KMS-11 (cell line): ENCODE results near the gene ZFP28.

Experiments
- H2AFZ ChIP-seq: fragments of 200-600 bp; sonication (generic); 2 replicates; pipeline ENCODE4 v1.6.1; 2016; ENCODE audit warnings: antibody characterized with exemption, mixed run types, low read depth
- H3K27ac ChIP-seq: fragments of 200-600 bp; sonication (generic); 2 replicates; pipeline ENCODE4 v1.6.1; 2016; ENCODE audit warnings: mild to moderate bottlenecking, mixed run types
- H3K27me3 ChIP-seq: fragments of 200-600 bp; sonication (generic); 2 replicates; pipeline ENCODE4 v1.6.1; 2017; ENCODE audit warnings: mild to moderate bottlenecking, low read depth, mixed run types, moderate library complexity; ENCODE audit not compliant: insufficient read depth
- H3K36me3 ChIP-seq: fragments of 200-600 bp; sonication (generic); 2 replicates; pipeline ENCODE4 v1.6.1; 2017; ENCODE audit warnings: mild to moderate bottlenecking, mixed run types; ENCODE audit not compliant: insufficient read depth
- H3K4me1 ChIP-seq: fragments of 200-600 bp; sonication (generic); 2 replicates; pipeline ENCODE4 v1.6.1; 2016; ENCODE audit warnings: mild to moderate bottlenecking, low read depth, mixed run types; ENCODE audit not compliant: poor library complexity, severe bottlenecking
- H3K4me2 ChIP-seq: fragments of 200-600 bp; sonication (generic); 2 replicates; pipeline ENCODE4 v1.7.0; 2016; ENCODE audit warnings: mild to moderate bottlenecking, mixed run types
- H3K4me3 ChIP-seq: fragments of 200-600 bp; sonication (generic); IDR thresholded peaks from 2 replicates; pipeline ENCODE4 v1.6.1; 2017; ENCODE audit warnings: low read depth, low read length, mixed read lengths; ENCODE audit not compliant: insufficient read depth
- H3K79me2 ChIP-seq: fragments of 200-600 bp; sonication (generic); 2 replicates; pipeline ENCODE4 v1.6.1; 2016; ENCODE audit warnings: low read depth, mixed run types; ENCODE audit not compliant: insufficient read depth
- H3K9ac ChIP-seq: fragments of 200-600 bp; sonication (generic); 2 replicates; pipeline ENCODE4 v1.6.1; 2016; ENCODE audit warnings: mild to moderate bottlenecking, mixed run types
- H4K20me1 ChIP-seq: fragments of 200-600 bp; sonication (generic); 2 replicates; pipeline ENCODE4 v1.6.1; 2016; ENCODE audit warnings: mild to moderate bottlenecking, mixed run types; ENCODE audit not compliant: insufficient read depth
- CTCF ChIP-seq: fragments of 200-600 bp; sonication (generic); conservative IDR thresholded peaks from 2 replicates; pipeline ENCODE4 v1.6.1; 2017; ENCODE audit warnings: low read depth, mild to moderate bottlenecking, antibody characterized with exemption, low read length, moderate library complexity, mixed read lengths

ZFP28 gene

GRCh38 chr19:56596676-56597075, 57.9 kb downstream of the ZFP28 start:
- H3K4me3 ChIP-seq, result no peak overlapping the region
- H3K36me3 ChIP-seq, result no peaks in the 10 kb centered on the region; the same call in 1 of the 2 replicates
- no peak overlapping the region for H2AFZ ChIP-seq
- no peak overlapping the region for H3K27ac ChIP-seq
- H3K79me2 ChIP-seq, result peaks cover 5% of the 10 kb centered on the region; the same call in 1 of the 2 replicates
- no peaks in the 10 kb centered on the region for H3K27me3 ChIP-seq
- H3K9ac ChIP-seq, result no peak overlapping the region
- TF ChIP-seq CTCF, result no peak
- no peaks in the 10 kb centered on the region for H4K20me1 ChIP-seq
- H3K4me1 ChIP-seq, result no peaks in the 10 kb centered on the region
- H3K4me2 ChIP-seq, result no peak overlapping the region

DNA sequence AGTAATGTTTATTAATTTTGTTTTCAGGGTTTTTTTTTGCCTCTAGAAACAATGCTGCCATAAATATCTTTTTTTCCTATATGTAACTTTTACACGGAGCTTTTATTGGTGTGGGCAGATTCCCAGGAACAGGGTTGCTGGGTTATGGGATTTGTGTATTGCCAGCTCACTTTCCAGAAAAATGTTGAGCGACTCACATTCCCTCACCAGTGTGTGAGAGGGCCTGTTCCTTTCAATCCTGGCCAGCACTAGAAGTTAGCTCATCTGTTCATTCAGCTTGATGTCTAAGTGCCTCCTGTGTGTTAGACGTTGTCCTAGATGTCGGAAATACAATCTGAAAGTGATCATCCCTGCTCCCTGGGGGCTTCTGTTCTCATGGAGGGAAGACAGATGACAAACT, 58.9 kb downstream of the ZFP28 start:
- Histone ChIP-seq H3K4me2 (no peak overlapping the region), H3K9ac (no peak overlapping the region), H2AFZ (no peak overlapping the region), H4K20me1 (no peaks in the 10 kb centered on the region), H3K79me2 (peaks cover 5% of the 10 kb centered on the region; the same call in 1 of the 2 replicates), H3K27ac (no peak overlapping the region), H3K4me1 (no peaks in the 10 kb centered on the region), H3K27me3 (no peaks in the 10 kb centered on the region), H3K4me3 (no peak overlapping the region), H3K36me3 (no peaks in the 10 kb centered on the region; the same call in 1 of the 2 replicates)
- TF ChIP-seq CTCF, result no peak

DNA sequence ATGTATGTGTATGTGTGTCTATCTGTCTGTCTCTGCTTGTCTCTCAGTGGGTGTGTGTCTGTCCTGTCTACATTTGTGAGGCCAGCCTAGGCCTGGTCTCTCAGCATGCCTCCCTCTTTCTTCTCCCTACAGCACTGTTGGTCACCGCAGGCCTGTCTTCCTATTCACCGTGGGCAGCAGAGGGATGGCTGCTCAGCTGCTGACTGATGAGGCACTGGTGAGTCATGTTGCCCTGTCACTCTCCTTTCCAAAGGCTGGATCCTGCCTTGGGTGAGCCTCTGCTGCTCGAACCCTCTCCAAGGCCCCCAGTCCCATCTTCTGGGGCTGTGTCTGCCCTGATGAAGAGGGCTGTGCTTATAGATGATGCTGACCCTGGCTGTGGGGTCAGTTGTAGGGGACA, 62.6 kb downstream of the ZFP28 start:
- Histone ChIP-seq H3K9ac (no peak overlapping the region), H3K4me3 (no peak overlapping the region), H2AFZ (no peak overlapping the region), H3K27ac (no peak overlapping the region), H3K27me3 (no peaks in the 10 kb centered on the region), H3K4me1 (no peaks in the 10 kb centered on the region), H3K36me3 (no peaks in the 10 kb centered on the region; the same call in 1 of the 2 replicates), H4K20me1 (no peaks in the 10 kb centered on the region), H3K79me2 (peaks cover 2% of the 10 kb centered on the region; the same call in 1 of the 2 replicates), H3K4me2 (no peak overlapping the region)
- TF ChIP-seq CTCF, result no peak

- Histone ChIP-seq H3K4me1 (no peaks in the 10 kb centered on the region), H3K36me3 (no peaks in the 10 kb centered on the region; the same call in 1 of the 2 replicates), H3K4me3 (no peak overlapping the region), H3K9ac (no peak overlapping the region), H3K79me2 (no peaks in the 10 kb centered on the region; the same call in 1 of the 2 replicates), H4K20me1 (no peaks in the 10 kb centered on the region), H2AFZ (no peak overlapping the region), H3K27me3 (no peaks in the 10 kb centered on the region), H3K27ac (no peak overlapping the region), H3K4me2 (no peak overlapping the region)
- no peak for TF ChIP-seq CTCF
Measured at GRCh38 chr19:56603829-56604228, 65.1 kb downstream of the ZFP28 start.
